ENCODE results near the gene ARG2. TPM values are rescaled to one million over a fixed set of nuclear protein-coding genes. Genes with fewer than 3 reads are reported as not detected.

ARG2 gene
- total RNA-seq, 1 experiment from 2014 or later = 35.2 TPM

DNA sequence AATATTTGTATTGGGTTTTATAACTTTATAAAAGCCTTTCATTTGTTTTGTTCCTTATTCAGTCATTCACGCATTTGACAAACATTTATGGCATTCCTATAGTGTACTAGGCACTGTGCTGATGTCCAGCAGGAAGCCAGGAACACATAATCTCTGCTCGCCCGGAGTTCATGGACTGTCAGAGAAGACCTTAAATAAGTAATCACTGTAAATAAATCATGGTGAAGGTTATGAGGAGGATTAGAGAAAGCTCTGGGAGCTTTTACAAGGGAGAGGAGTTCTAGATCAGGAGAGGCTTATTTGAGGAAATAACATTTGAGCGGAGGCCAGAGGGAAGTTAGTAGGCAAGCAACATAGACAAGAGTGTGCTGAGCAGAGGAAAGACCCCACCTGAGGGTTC is 77.3 kb downstream of the ARG2 start:
- Histone ChIP-seq H3K9ac (ENCODE audit: extremely low read depth, insufficient read length, low read length) (no peak overlapping the region), H3K27ac (ENCODE audit: insufficient read length, low read depth, low read length) (no peak overlapping the region), H2BK120ac (ENCODE audit: low read depth, low read length, poor library complexity, severe bottlenecking) (no peak overlapping the region), H4K20me1 (ENCODE audit: control insufficient read depth, insufficient read depth, insufficient read length) (no peaks in the 10 kb centered on the region), H2BK12ac (ENCODE audit: insufficient read length, low read depth, low read length) (no peak overlapping the region), H3T11ph (ENCODE audit: low read length) (no peak overlapping the region), H2BK15ac (ENCODE audit: low read depth, low read length) (no peak overlapping the region), H3K79me1 (ENCODE audit: insufficient read depth, low read depth, low read length, poor library complexity, severe bottlenecking) (peaks cover 11% of the 10 kb centered on the region), H2AFZ (ENCODE audit: low read length) (no peak overlapping the region), H3K4me2 (ENCODE audit: insufficient read depth, insufficient read length, low read length) (no peak overlapping the region), H4K8ac (replicated peaks; ENCODE audit: insufficient read length, low read depth, low read length) (no peak overlapping the region), H3K23ac (ENCODE audit: insufficient read length, low read depth, low read length) (no peak overlapping the region), H3K4me1 (ENCODE audit: insufficient read depth, low read length) (peaks cover 4% of the 10 kb centered on the region; the same call in 1 of the 2 replicates), H3K4ac (ENCODE audit: low read depth, low read length) (no peak overlapping the region), H3K79me2 (ENCODE audit: insufficient read depth, low read length) (peaks cover 17% of the 10 kb centered on the region), H2BK20ac (ENCODE audit: low read depth, low read length, poor library complexity, severe bottlenecking) (no peak overlapping the region), H3K18ac (ENCODE audit: insufficient read length, low read depth, low read length) (no peak overlapping the region), H2BK5ac (ENCODE audit: insufficient read length, low read length) (no peak overlapping the region), H3K56ac (ENCODE audit: insufficient read length, low read depth, low read length) (no peak overlapping the region), H3K27me3 (ENCODE audit: insufficient read depth, low read length) (no peaks in the 10 kb centered on the region), H4K91ac (ENCODE audit: insufficient read length, low read depth, low read length) (no peak overlapping the region), H2AK5ac (ENCODE audit: insufficient read length, low read length) (no peak overlapping the region), H3K14ac (ENCODE audit: insufficient read depth, low read length) (no peak overlapping the region), H3K23me2 (ENCODE audit: insufficient read length, low read depth, low read length, poor library complexity, severe bottlenecking) (no peaks in the 10 kb centered on the region), H3K9me3 (ENCODE audit: control insufficient read depth, low read depth, low read length) (no peaks in the 10 kb centered on the region), H4K5ac (ENCODE audit: insufficient read length, low read depth, low read length) (no peak overlapping the region)
- Mint-ChIP-seq H3K36me3 (ENCODE audit: insufficient read depth in 1 of 3, low read depth in 3 of 3) (peaks cover 11 to 14% (median 11%) of the 10 kb centered on the region in 3 experiments), H3K27me3 (ENCODE audit: low read depth) (peaks cover 10% of the 10 kb centered on the region), H3K4me1 (peaks cover 15 to 21% of the 10 kb centered on the region in 2 experiments), H3K27ac (no peak overlapping the region), H3K9me3 (no peaks in the 10 kb centered on the region), H3K4me3 (no peak overlapping the region)
- DNase-seq = no peak
- no CpG with 5 or more reads among the region's 4 CpGs for WGBS (ENCODE audit: extremely low coverage, insufficient read length, low lambda C conversion rate)
- no peak for TF ChIP-seq CTCF (conservative IDR thresholded peaks at IDR 0.05)
